Measurements from ENCODE around the gene MCU. TPM values are rescaled to one million over a fixed set of nuclear protein-coding genes. Genes with fewer than 3 reads are reported as not detected.
A peak's percentile ranks its signal among the peaks of the same experiment; 100 is the strongest.
"Not testable (repeated sequence)": the region's sequence is repeated elsewhere in the genome, so short reads cannot be mapped to it uniquely, and the experiment has no call there.

Gene MCU
- total and polyA plus RNA-seq, 10 of the 15 experiments (the other 5 are each of a cell fraction or from before 2014, with no cell fraction given), result 5.1 to 49.1 (median 17.9) TPM

DNA sequence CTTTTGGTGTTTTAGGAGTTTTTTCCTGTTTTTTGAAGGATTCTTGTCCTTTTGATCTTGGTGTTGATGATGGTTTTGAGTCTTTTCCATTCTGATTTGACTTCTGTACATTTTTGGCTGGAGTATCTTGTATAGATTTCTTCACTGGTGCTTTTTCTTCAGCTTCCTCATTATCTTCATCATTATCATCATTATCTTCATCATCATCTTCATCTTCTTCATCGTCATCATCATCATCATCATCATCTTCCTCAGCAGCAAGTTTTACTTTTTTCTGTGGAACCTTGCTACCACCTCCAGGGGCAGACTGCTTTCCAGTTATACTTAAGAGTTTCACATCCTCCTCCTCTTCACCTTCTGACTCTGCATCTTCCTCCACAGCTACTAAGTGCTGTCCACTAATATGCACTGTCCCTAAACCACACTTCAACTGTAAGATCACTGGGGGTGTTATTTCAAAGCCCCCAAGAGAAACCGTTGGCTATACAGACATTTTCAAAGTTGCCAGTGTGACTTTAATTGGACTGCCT is 225.9 kb downstream of the MCU start:
- WGBS (ENCODE audit: insufficient coverage, insufficient replicate concordance, low lambda C conversion rate, missing lambda C conversion rate), result 17% methylated on average over 2 of the region's 2 CpGs
- not testable (repeated sequence) for ATAC-seq

DNA sequence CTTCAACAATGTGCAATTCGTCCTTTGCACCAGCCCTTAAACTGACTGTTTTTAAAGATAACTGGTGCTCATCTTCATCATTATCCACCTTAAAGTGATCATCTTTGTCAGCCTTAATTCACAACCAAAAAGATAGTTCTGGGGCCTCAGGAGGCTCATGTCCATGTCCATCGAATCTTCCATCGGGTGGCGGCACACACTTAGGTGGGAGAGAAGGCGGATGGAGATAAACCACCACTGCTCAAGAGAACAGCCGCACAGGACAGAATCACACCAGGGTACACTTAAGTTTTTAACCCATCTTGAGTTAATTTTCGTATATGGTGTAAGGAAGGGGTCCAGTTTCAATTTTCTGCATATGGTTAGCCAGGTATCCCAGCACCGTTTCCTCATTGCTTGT is 226.4 kb downstream of the MCU start:
- FAIRE-seq, result no peak
- 61% methylated on average over 8 of the region's 8 CpGs for WGBS (ENCODE audit: insufficient coverage, insufficient replicate concordance, low lambda C conversion rate, missing lambda C conversion rate)
- CTCF ChIA-PET, result no interaction called here
- TF ChIP-seq CHD2 (IDR thresholded peaks at IDR 0.05; ENCODE audit: borderline replicate concordance, low read depth, low read length), result no peak
- TF ChIP-seq, protein P1, sequence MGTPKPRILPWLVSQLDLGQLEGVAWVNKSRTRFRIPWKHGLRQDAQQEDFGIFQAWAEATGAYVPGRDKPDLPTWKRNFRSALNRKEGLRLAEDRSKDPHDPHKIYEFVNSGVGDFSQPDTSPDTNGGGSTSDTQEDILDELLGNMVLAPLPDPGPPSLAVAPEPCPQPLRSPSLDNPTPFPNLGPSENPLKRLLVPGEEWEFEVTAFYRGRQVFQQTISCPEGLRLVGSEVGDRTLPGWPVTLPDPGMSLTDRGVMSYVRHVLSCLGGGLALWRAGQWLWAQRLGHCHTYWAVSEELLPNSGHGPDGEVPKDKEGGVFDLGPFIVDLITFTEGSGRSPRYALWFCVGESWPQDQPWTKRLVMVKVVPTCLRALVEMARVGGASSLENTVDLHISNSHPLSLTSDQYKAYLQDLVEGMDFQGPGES (IDR thresholded peaks at IDR 0.05), result no peak
- TF ChIP-seq SMC3 (IDR thresholded peaks at IDR 0.05; ENCODE audit: borderline replicate concordance, low read length), result no peak
- TF ChIP-seq ZZZ3 (IDR thresholded peaks at IDR 0.05; ENCODE audit: control insufficient read depth, insufficient read length, low read depth), result no peak
- no peak for TF ChIP-seq SREBF1 (IDR thresholded peaks at IDR 0.05; ENCODE audit: low read length)
- TF ChIP-seq ZNF274 (IDR thresholded peaks at IDR 0.05; ENCODE audit: insufficient read depth, insufficient read length), result no peak
- TF ChIP-seq RCOR1 (conservative IDR thresholded peaks at IDR 0.05; ENCODE audit: low read depth, low read length), result no peak
- no peak for TF ChIP-seq RB1 (IDR thresholded peaks at IDR 0.05; ENCODE audit: borderline replicate concordance)
- TF ChIP-seq E2F8 (IDR thresholded peaks at IDR 0.05; ENCODE audit: low read depth, partially characterized antibody), result no peak
- no peak for TF ChIP-seq CEBPB (IDR thresholded peaks at IDR 0.05; ENCODE audit: borderline replicate concordance in 1 of 2, low read depth in 2 of 2, low read length in 2 of 2)
- no peak for TF ChIP-seq SUPT20H (IDR thresholded peaks at IDR 0.05; ENCODE audit: borderline replicate concordance, control insufficient read depth, low read depth, low read length)

More for the DNA sequence above, 225.9 kb downstream of the MCU start:
- H3K9me3 ChIP-seq (replicated peaks; ENCODE audit: control insufficient read depth, insufficient read depth, low read length); DNase-seq (ENCODE audit: low read depth, low spot score); H3K9ac ChIP-seq (ENCODE audit: control insufficient read depth, insufficient read depth, low read length); FAIRE-seq; H3K4me1 ChIP-seq (ENCODE audit: control insufficient read depth, insufficient read depth, low read length); H4K20me1 ChIP-seq (ENCODE audit: control insufficient read depth, insufficient read depth); H3K4me2 ChIP-seq (ENCODE audit: control insufficient read depth, insufficient read depth); H3K27ac ChIP-seq (ENCODE audit: control insufficient read depth, insufficient read depth); intact Hi-C loops (cut with micrococcal nuclease; ENCODE audit: unreplicated experiment); H3K4me3 ChIP-seq; H2AFZ ChIP-seq (ENCODE audit: control insufficient read depth, low read depth, low read length); SMC1A ChIA-PET (ENCODE audit: uncharacterized antibody, unreplicated experiment); H3K36me3 ChIP-seq (ENCODE audit: control insufficient read depth in 2 of 2, insufficient read depth in 2 of 2, low read length in 1 of 2); BruUV-seq (replicated peaks); POLR2A ChIA-PET; H3K27me3 ChIP-seq (replicated peaks in 1 of 2; ENCODE audit: control insufficient read depth in 2 of 2, insufficient read depth in 2 of 2, low read length in 1 of 2); RAD21 ChIA-PET (ENCODE audit: unreplicated experiment); in situ Hi-C loops (cut with MboI); CTCF ChIA-PET; H3K79me2 ChIP-seq (ENCODE audit: control insufficient read depth, insufficient read depth, low read length): not testable (repeated sequence)
- TF ChIP-seq IRF4 (IDR thresholded peaks at IDR 0.05; ENCODE audit: low read depth, low read length) (0 out of 2 replicates have a peak, but pooled peaks have one; percentile 28), SPI1 (IDR thresholded peaks at IDR 0.05; ENCODE audit: borderline replicate concordance, insufficient read depth, low read depth, low read length) (peak; percentile 45; the same call in 1 of the 2 replicates)

More for the DNA sequence above, 226.4 kb downstream of the MCU start:
- Histone ChIP-seq H3K27me3 (replicated peaks in 1 of 2; ENCODE audit: control insufficient read depth in 2 of 2, insufficient read depth in 2 of 2, low read length in 1 of 2) (no peaks in the 10 kb centered on the region), H3K79me2 (ENCODE audit: control insufficient read depth, insufficient read depth, low read length) (no peaks in the 10 kb centered on the region), H3K36me3 (ENCODE audit: control insufficient read depth in 2 of 2, insufficient read depth in 2 of 2, low read length in 1 of 2) (no peaks in the 10 kb centered on the region), H3K4me3 (no peak overlapping the region), H3K4me1 (ENCODE audit: control insufficient read depth, insufficient read depth, low read length) (no peaks in the 10 kb centered on the region), H2AFZ (ENCODE audit: control insufficient read depth, low read depth, low read length) (no peak overlapping the region), H4K20me1 (ENCODE audit: control insufficient read depth, insufficient read depth) (no peaks in the 10 kb centered on the region), H3K27ac (ENCODE audit: control insufficient read depth, insufficient read depth) (no peak overlapping the region), H3K9me3 (replicated peaks; ENCODE audit: control insufficient read depth, insufficient read depth, low read length) (no peaks in the 10 kb centered on the region), H3K4me2 (ENCODE audit: control insufficient read depth, insufficient read depth) (no peak overlapping the region), H3K9ac (ENCODE audit: control insufficient read depth, insufficient read depth, low read length) (no peak overlapping the region)
- DNase-seq (ENCODE audit: low read depth, low spot score), result no peak
- ChIA-PET POLR2A (no interaction called here), RAD21 (ENCODE audit: unreplicated experiment) (no interaction called here), SMC1A (ENCODE audit: uncharacterized antibody, unreplicated experiment) (no interaction called here)
- ATAC-seq, result no peak
- BruUV-seq (replicated peaks), result no TSS peak
- intact Hi-C loops (cut with micrococcal nuclease; ENCODE audit: unreplicated experiment) (no loop called here), in situ Hi-C loops (cut with MboI) (no loop called here)

Measured in GM12878 (cell line).